SU-DHL-6 (cell line): ENCODE data around the gene TMIE.

Experiments
- H2AFZ ChIP-seq: fragments of 200-600 bp; sonication (generic); 2 replicates; pipeline ENCODE4 v1.6.1; 2014; ENCODE audit warnings: low read depth, mild to moderate bottlenecking, moderate library complexity, mixed read lengths, antibody characterized with exemption, low read length; ENCODE audit not compliant: severe bottlenecking
- H3F3A ChIP-seq: fragments of 200-600 bp; shearing (Covaris generic); 2 replicates; pipeline ENCODE4 v1.6.0; 2016; ENCODE audit warnings: antibody characterized with exemption, mild to moderate bottlenecking; ENCODE audit not compliant: insufficient read depth
- H3K27ac ChIP-seq: fragments of 200-600 bp; sonication (generic); 2 replicates; pipeline ENCODE4 v1.5.1; 2016; ENCODE audit warnings: low read depth, mild to moderate bottlenecking, low read length, moderate library complexity, mixed read lengths
- H3K27me3 ChIP-seq: fragments of 200-600 bp; sonication (generic), shearing (Covaris generic); 2 replicates; pipeline ENCODE4 v1.6.0; 2014; ENCODE audit warnings: mild to moderate bottlenecking, low read length
- H3K36me3 ChIP-seq: fragments of 200-600 bp; sonication (generic); 2 replicates; pipeline ENCODE4 v1.6.1; 2014; ENCODE audit warnings: mild to moderate bottlenecking, low read length, mixed read lengths
- H3K4me2 ChIP-seq: fragments of 300-600, 200-600 bp; shearing (Covaris generic), sonication (generic); 2 replicates; pipeline ENCODE4 v1.6.0; 2014; ENCODE audit warnings: low read length, low read depth, mild to moderate bottlenecking; ENCODE audit not compliant: poor library complexity, severe bottlenecking
- H3K4me3 ChIP-seq: fragments of 200-600 bp; sonication (generic); 2 replicates; pipeline ENCODE4 v1.5.1; 2014; ENCODE audit warnings: antibody characterized with exemption, low read length, mild to moderate bottlenecking, mixed read lengths; ENCODE audit not compliant: insufficient read depth, poor library complexity, severe bottlenecking
- H3K79me2 ChIP-seq: fragments of 200-600 bp; sonication (generic); 2 replicates; pipeline ENCODE4 v1.6.1; 2014; ENCODE audit warnings: mild to moderate bottlenecking, low read length, moderate library complexity; ENCODE audit not compliant: insufficient read depth
- H3K9ac ChIP-seq: fragments of 200-600 bp; sonication (generic); 2 replicates; pipeline ENCODE4 v1.7.0; 2014; ENCODE audit warnings: mild to moderate bottlenecking, low read length
- H3K9me2 ChIP-seq: fragments of 200-600 bp; sonication (generic); replicated peaks from 2 replicates; pipeline ENCODE4 v1.6.1; 2014; ENCODE audit warnings: low read length; ENCODE audit not compliant: insufficient read depth
- H3K9me3 ChIP-seq: fragments of 200-600 bp; sonication (generic); 2 replicates; pipeline ENCODE4 v1.6.1; 2014; ENCODE audit warnings: low read length, mixed read lengths; ENCODE audit not compliant: insufficient read depth
- H4K20me1 ChIP-seq: fragments of 200-600 bp; sonication (generic); 2 replicates; pipeline ENCODE4 v1.6.1; 2014; ENCODE audit warnings: low read depth, mild to moderate bottlenecking, antibody characterized with exemption, low read length, moderate library complexity, mixed read lengths
- CTCF ChIP-seq: fragments of 200-600 bp; sonication (generic); IDR thresholded peaks from one replicate; pipeline ENCODE4 v1.5.1; 2017; ENCODE audit warnings: antibody characterized with exemption, mild to moderate bottlenecking, low read length, moderate library complexity; ENCODE audit not compliant: insufficient read depth, poor library complexity, severe bottlenecking
- EZH2phosphoT487 ChIP-seq: fragments of 200-600 bp; sonication (generic), shearing (Covaris generic); conservative IDR thresholded peaks from 2 replicates; pipeline ENCODE4 v1.6.1; 2018; ENCODE audit warnings: mild to moderate bottlenecking, antibody characterized with exemption, low read length, moderate library complexity, mixed read lengths

TMIE gene

GRCh38 chr3:46725621-46726314, 24.6 kb downstream of the TMIE start:
- H3K36me3 ChIP-seq = no peaks in the 10 kb centered on the region
- no peak overlapping the region for H2AFZ ChIP-seq
- H3K27me3 ChIP-seq = no peaks in the 10 kb centered on the region
- H3K9ac ChIP-seq = no peak overlapping the region
- TF ChIP-seq EZH2phosphoT487 = no peak
- TF ChIP-seq CTCF = no peak
- H3K9me2 ChIP-seq = no peaks in the 10 kb centered on the region
- H3F3A ChIP-seq = no peaks in the 10 kb centered on the region
- H3K9me3 ChIP-seq = no peaks in the 10 kb centered on the region
- no peaks in the 10 kb centered on the region for H3K79me2 ChIP-seq
- no peak overlapping the region for H3K4me2 ChIP-seq
- H3K4me3 ChIP-seq = no peak overlapping the region
- no peaks in the 10 kb centered on the region for H4K20me1 ChIP-seq
- no peak overlapping the region for H3K27ac ChIP-seq

- Histone ChIP-seq H3K4me2 (no peak overlapping the region), H3K9me2 (no peaks in the 10 kb centered on the region), H4K20me1 (no peaks in the 10 kb centered on the region), H3F3A (no peaks in the 10 kb centered on the region), H3K27ac (no peak overlapping the region), H3K27me3 (no peaks in the 10 kb centered on the region), H3K79me2 (no peaks in the 10 kb centered on the region), H3K9me3 (no peaks in the 10 kb centered on the region), H2AFZ (no peak overlapping the region), H3K36me3 (no peaks in the 10 kb centered on the region), H3K9ac (no peak overlapping the region), H3K4me3 (no peak overlapping the region)
- TF ChIP-seq EZH2phosphoT487 (no peak), CTCF (no peak)
Measured at GRCh38 chr3:46729038-46729437, 27.8 kb downstream of the TMIE start.

- no peaks in the 10 kb centered on the region for H4K20me1 ChIP-seq
- H3K9ac ChIP-seq = no peak overlapping the region
- no peak for TF ChIP-seq CTCF
- TF ChIP-seq EZH2phosphoT487 = no peak
Measured at GRCh38 chr3:46730819-46731218, 29.6 kb downstream of the TMIE start.

More at GRCh38 chr3:46730819-46731218, 29.6 kb downstream of the TMIE start:
- Histone ChIP-seq H3K9me2 (no peaks in the 10 kb centered on the region), H3F3A (no peaks in the 10 kb centered on the region), H3K79me2 (no peaks in the 10 kb centered on the region), H3K4me3 (no peak overlapping the region), H3K27me3 (no peaks in the 10 kb centered on the region), H2AFZ (no peak overlapping the region), H3K9me3 (no peaks in the 10 kb centered on the region), H3K4me2 (no peak overlapping the region), H3K36me3 (no peaks in the 10 kb centered on the region), H3K27ac (no peak overlapping the region)
